Non-pigmented ciliary epithelial cell (primary cell): ENCODE data around the gene GABARAPL1.
A peak's percentile ranks its signal among the peaks of the same experiment; 100 is the strongest.
"Not testable (repeated sequence)": the region's sequence is repeated elsewhere in the genome, so short reads cannot be mapped to it uniquely, and the experiment has no call there.

Experiments
- DNase-seq: peaks from one replicate; pipeline ENCODE4 v3.0.0-alpha.2; 2010; ENCODE audit warnings: low read depth

GABARAPL1 gene

DNA sequence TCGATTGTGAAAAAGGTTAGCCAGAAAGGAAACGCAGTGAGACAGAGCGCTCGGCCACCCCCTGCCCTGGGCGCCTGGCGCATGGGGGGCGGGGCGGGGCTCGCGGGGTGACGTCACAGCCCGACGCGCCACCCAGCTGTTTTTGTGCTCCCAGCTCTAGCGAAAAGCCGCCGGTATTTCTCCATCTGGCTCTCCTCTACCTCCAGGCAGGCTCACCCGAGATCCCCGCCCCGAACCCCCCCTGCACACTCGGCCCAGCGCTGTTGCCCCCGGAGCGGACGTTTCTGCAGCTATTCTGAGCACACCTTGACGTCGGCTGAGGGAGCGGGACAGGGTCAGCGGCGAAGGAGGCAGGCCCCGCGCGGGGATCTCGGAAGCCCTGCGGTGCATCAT lies at the start of gene GABARAPL1:
Gene GABARAPL1, plus strand, starts transcription at position 139 of the 393 bp plus-strand sequence. Its CDS starts 253 bp downstream, at position 392.
- peak; percentile 34 for DNase-seq

DNA sequence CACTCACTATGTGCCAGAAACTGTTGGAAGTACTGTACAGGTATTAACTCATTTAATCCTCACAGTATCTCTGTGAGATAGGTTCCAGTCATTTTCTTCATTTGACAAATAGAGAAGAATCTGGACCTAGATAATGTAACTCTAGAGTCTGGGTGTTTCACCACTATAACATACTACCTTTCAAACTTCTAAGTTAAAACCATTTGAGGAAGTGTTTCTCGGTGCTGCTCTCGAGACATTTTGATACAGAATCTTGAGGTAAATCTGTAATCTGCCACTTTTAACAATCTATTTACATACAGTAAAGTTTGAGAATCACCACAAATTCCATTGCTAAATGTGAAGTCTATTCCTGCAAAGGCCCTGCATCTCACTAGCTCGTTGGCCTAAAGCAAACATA lies 49.6 kb upstream of the GABARAPL1 start:
- DNase-seq, result no peak

DNA sequence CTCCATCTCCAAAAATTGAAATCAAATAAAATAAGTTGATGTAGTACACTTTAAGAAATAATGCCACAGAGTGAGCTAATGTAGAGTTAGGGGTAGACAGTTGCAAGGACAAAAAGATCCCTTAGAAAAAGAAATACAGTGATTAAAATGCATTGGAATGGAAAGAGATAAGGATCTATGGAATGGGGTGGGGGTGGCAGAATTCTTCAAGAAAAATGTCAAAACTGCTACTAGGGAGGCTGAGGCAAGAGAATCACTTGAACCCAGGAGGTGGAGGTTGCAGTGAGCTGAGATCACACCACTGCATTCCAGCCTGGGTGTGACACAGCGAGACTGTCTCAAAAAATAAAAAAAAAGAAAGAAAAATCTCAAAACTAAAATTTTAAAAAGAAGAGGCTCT lies 47.3 kb upstream of the GABARAPL1 start:
- no peak for DNase-seq

DNA sequence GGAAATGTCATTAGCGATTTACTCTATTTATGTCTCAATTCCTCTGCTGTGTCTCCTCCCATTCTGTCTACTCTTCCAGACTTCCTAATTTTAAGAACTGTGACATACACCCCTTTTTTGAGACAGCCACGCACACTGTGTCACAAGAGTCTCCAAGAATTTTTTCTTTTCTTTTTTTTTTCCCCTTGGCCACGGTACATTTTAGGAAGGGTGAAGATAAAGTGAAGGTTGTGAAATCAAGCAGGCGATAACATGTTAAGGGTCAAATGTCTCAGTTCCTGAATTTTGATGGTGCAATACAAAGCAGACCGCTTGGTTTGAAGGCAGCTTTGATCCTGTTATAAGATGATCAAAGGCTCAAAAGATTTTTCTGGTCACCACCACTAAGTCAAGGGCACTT lies 45.1 kb upstream of the GABARAPL1 start:
- DNase-seq, result no peak

GRCh38 chr12:10169104-10169503 lies 43.6 kb upstream of the GABARAPL1 start:
- DNase-seq, result no peak

GRCh38 chr12:10170216-10170615 lies 42.5 kb upstream of the GABARAPL1 start:
- DNase-seq, result no peak

DNA sequence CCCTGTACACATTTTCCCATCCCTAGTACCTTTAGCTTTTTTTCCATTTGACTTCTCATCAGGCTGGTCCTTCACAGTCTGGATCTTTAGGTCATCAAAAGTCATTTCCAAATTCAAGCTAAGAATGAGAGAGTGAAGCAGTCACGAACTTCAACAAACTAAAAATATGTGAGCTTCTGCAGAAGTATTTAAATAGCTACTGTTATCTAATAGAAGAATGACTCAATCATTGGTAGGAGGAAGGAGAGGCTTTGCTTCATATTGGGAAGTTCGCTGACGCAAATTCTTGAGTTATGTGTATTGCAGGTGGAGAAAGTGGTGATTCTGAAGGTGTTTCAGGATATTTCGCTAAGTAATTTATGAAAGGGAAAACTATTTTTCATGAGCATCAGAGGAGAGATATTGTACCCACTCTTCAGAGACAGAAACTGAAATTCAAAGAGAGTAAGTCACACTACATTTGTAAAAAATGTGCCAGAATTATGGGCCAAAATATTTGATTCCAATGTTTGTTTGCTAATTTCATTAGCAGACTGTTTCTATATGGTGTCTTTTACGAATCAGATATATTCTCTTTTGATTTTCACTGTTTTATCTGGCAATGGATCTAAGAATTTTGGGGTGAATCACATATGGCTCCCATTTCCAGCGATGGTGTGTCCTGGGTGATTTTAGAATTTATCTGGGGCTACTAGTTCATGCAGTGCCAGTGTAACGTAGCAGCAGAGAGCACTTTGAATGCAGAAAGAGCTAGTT lies 40.5 kb upstream of the GABARAPL1 start, which contains the start of gene OLR1:
Gene OLR1, minus strand, starts transcription at position 160 of the 756 bp plus-strand sequence. Its CDS starts 55 bp downstream, at position 105.
- DNase-seq, result no peak

- no peak for DNase-seq
Measured at GRCh38 chr12:10174986-10175614, 37.6 kb upstream of the GABARAPL1 start.

DNA sequence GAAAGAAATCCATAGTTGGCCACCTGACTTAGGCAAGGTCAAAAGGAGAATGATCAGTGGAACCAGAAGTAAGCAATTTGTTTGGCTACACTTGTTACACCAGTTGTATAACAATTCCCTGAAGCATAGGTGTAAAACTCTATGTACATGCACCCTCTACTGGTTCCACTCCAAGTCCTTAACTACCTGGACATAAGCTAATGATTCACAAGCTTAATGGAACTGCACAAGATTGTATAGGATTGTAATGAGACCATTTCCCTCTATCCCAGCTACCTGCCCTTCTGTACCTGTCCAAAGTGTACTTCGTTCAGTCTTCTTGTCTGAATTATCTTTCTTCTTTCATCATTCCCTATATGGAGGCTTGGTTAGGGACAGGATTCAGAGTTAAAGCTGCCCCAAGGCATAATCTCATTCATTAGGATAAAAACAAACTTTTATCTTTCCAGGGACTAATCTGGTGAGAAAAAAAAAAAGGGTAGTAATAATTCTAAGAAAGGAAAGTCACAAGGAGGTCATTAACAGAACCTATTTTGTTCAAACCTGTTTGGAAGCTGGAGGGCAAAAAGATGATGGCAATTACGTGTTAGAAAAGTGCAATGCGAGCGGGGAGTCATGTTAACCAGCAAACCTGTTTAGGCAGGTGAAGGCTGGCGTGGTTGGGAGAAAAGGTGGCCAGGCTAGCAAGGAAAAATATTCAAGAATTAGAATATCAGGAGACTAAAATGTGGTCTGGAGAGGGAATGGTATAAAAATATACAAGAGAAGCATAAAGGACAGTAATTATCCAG lies 36.6 kb upstream of the GABARAPL1 start:
- DNase-seq, result no peak

DNA sequence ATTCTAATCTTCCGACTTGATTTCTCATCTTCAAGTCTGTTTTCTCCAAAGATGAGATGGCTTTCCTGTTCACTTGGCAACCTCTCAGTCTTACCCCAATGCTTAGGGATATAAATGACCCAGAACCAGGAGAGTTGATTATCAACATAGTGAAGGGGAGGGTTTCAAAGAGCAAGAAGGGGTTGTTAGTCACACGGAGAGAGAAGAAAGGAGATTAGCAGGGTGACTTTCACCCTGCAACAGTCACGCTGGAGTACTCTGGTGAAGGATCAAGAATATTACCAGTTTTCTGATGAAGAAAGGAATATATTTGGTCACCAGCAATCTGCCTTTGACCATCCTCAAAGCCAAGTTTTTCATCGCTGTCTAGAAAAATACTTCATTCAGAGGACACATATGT lies 33.9 kb upstream of the GABARAPL1 start, which contains the start of gene TMEM52B:
Gene TMEM52B, plus strand, starts transcription at position 212 of the 400 bp plus-strand sequence. CDS start 543 bp downstream, outside the sequence.
- DNase-seq, result no peak

DNA sequence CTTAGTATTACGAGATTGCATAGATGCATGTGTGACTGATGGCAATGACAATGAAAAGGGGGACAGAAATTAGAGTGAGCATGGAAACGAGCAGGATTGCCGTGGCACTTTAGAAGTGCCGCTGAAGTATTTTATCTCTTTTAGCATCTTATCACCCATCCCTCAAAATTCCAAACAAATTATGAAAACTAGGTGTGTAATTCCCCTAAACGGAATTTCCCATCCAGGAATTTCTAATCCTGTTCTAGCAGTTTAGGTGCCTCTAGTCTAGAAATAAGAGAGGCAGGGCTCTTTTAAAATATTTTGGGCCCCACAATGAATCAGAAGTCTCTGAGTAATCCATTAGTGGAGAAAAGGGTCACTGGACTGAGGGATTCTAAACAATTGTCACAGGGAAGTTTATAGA lies 32.9 kb upstream of the GABARAPL1 start:
- no peak for DNase-seq

DNA sequence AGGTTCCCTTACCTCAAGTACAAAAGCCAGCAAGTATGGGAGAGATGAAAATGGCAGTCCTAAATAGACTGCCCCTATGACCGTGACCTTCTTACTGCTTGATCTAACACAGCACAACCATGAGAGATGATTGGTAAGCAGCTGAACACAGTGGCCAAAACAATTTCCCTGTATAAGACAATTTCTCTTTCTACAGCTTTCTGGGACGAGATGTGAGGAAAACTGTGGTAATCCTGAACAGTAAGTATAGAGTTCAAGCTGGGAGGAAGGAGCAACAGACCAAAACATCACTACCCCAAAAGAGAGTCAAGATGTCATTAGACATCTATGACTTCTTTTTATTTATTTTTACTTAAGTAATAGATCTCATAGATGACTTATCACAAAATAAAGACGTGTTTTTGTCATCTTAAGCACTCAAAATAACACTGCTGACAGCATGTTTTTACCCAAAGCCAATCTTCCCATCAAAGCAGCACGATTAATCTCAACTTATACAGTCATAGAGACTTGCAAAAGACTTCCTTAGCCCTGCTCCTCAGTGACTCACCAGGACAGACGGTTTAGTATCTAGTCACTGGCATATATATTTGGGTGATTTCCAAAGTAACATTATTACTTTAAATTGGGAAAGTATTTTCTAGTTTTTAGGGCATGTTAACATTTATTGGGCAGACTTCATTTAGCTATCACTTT lies 30.2 kb upstream of the GABARAPL1 start:
- peak; percentile 37 for DNase-seq

DNA sequence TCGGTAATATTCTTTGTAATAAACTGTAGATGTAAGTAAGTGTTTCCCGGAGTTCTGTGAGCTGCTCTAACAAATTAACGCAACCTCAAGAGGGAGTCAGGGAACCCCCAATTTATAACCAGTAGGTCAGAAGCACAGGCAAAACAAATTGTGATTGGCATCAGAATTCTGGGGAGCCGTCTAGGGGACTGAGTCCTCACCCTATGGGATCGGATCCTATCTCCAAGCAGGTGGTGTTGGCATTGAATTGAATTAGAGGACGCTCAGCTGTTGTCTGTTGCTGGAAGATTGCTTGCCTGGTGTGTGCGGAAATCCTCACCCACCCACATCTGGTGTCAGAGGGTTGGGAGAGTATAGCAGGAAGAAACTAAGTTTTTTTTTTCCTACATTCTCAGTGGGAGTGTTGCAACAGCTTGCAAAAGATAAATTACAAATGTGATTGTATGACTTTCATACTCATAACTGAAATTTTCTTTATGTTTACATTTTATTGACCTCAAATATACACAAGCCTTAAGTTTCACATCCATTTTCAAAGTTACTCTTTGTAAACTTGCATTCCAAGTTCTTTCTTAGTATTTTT lies 28.3 kb upstream of the GABARAPL1 start:
- no peak for DNase-seq

- DNase-seq, result no peak
Measured at GRCh38 chr12:10186299-10186698, 26.4 kb upstream of the GABARAPL1 start.

- not testable (repeated sequence) for DNase-seq
Measured at GRCh38 chr12:10186958-10187357, 25.7 kb upstream of the GABARAPL1 start.

GRCh38 chr12:10189653-10190052 lies 23.0 kb upstream of the GABARAPL1 start:
- no peak for DNase-seq

DNA sequence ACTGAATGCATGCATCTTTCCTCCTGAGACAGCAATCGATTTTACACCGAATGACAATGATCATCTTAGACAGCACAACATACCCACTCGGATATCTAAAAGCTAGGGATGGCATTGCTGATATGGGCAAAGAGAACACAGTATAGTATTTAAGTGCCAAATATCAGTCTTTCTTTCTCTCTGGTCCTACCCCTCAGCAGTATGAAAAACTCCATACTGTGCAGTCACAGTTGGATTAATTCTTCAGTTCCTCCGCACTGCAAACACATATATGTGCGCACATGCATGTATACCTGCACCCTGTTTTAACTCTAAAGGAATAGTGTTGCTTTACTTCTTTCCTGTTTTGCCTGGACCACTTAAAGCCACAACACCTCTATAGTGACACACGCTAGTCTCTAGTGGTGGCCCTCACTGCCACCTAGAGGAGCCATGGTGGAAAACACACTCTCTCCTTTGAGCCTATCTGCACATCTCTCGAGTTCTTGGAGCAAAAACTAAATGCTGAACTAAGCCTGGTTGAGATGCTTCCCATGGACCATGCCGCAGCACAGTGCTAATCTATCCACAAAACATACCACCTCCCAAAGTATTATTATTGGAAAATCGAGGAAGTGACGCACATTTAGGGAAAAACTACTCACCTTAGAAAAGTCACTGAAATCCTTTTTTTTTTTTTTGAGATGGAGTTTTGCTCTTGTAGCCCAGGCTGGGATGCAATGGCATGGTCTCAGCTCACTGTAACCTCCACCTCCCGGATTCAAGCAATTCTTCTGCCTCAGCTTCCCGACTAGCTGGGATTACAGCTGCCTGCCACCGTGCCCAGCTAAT lies 21.9 kb upstream of the GABARAPL1 start:
- DNase-seq, result no peak

DNA sequence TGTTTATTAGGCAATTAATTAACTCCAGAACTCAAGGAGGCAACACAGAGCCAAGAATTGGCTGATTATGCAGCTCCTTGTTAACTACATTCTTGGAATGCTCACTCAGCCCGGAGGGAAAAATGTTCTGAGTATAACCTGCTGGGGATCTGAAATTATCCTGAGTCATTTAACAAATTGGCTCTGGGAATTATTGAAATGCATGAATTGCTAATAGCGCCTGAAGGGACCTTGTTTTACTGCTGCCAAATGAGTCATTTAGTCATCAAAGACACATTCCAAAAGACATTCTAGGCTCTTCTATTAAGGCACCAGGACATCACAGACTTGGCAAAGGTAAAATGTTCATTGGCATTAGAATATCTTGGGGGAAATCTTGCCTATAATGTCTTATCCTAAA lies 20.8 kb upstream of the GABARAPL1 start:
- no peak for DNase-seq

DNA sequence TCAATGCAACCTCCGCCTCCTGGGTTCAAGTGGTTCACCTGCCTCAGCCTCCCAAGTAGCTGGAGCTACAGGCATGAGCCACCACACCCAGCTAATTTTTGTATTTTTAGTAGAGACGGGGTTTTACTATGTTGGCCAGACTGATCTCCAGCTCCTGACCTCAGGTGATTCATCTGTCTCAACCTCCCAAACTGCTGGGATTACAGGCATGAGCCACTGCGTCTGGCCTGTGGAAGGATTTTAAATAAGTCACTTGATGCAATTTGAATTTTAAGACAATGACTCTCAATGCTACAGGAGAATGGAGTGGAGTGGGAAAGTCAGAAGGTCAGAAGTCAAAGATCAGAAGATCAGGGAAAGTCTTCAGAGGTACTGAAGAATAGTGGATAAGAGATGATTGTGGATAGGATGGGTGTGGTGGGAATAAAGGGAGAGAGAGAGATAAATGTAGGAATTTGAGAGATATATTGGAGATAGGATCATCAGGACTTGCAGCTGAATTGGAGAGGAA lies 18.5 kb upstream of the GABARAPL1 start:
- DNase-seq, result no peak

DNA sequence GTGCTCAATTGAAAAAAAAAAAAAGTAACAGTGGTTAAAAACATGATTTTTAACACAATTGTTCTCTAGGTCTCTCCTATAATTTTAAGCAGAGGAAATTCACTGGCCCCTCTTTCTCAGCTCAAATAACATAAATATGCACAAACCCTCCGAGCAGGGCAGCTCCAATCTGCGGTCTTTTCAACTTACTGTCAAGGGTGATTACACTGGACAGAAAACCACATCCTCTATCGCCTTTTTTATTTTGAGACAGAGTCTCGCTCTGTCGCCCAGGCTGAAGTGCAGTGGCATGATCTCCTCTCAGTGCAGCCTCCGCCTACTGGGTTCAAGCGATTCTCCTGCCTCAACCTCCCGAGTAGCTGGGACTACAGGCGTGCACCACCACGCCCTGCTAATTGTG lies 16.5 kb upstream of the GABARAPL1 start:
- DNase-seq, result no peak
